HG02759 (cell line): ENCODE measurements around the gene NPHS1.
"Not testable (repeated sequence)": the region's sequence is repeated elsewhere in the genome, so short reads cannot be mapped to it uniquely, and the experiment has no call there.

Experiments used
- ATAC-seq: cut with Tn5 transposase; IDR thresholded peaks from one replicate; pipeline ENCODE4 v1.9.1; 2021; ENCODE audit warnings: mild to moderate bottlenecking, moderate library complexity; ENCODE audit not compliant: unreplicated experiment

The NPHS1 gene

GRCh38 chr19:35816262-35816661, 36.0 kb downstream of the NPHS1 start:
- ATAC-seq = no peak

GRCh38 chr19:35813043-35813890, 39.0 kb downstream of the NPHS1 start:
- ATAC-seq = no peak

GRCh38 chr19:35812220-35813042, 39.9 kb downstream of the NPHS1 start, which contains the start of gene PRODH2:
TSS of gene PRODH2 (minus strand) at chr19:35812845. CDS start at chr19:35812805, 40 bp downstream.
- ATAC-seq = no peak

- ATAC-seq = no peak
These were observed 40.7 kb downstream of the NPHS1 start for GRCh38 chr19:35811317-35812219.

- no peak for ATAC-seq
These were observed 44.7 kb downstream of the NPHS1 start for GRCh38 chr19:35807633-35808032.

- ATAC-seq = no peak
These were observed 45.7 kb downstream of the NPHS1 start for GRCh38 chr19:35806597-35806996.

- no peak for ATAC-seq
These were observed 46.7 kb downstream of the NPHS1 start for GRCh38 chr19:35805526-35806102.

GRCh38 chr19:35801828-35802227, 50.5 kb downstream of the NPHS1 start:
- no peak for ATAC-seq

- no peak for ATAC-seq
These were observed 54.6 kb downstream of the NPHS1 start for GRCh38 chr19:35797663-35798062.

GRCh38 chr19:35796645-35797542, 55.4 kb downstream of the NPHS1 start:
- ATAC-seq = no peak

GRCh38 chr19:35795564-35795963, 56.7 kb downstream of the NPHS1 start:
- ATAC-seq = not testable (repeated sequence)

- no peak for ATAC-seq
These were observed 58.7 kb downstream of the NPHS1 start for GRCh38 chr19:35793381-35794165.

GRCh38 chr19:35792888-35793287, 59.4 kb downstream of the NPHS1 start:
- ATAC-seq = no peak

GRCh38 chr19:35792312-35792711, 60.0 kb downstream of the NPHS1 start:
- ATAC-seq = no peak

- ATAC-seq = no peak
These were observed 60.5 kb downstream of the NPHS1 start for GRCh38 chr19:35791814-35792279.

- ATAC-seq = no peak
These were observed 61.1 kb downstream of the NPHS1 start for GRCh38 chr19:35790981-35791813.
